Astrocyte (in vitro differentiated cells and primary cell): Measurements from ENCODE around the gene OSBP. TPM values are rescaled to one million over a fixed set of nuclear protein-coding genes. Genes with fewer than 3 reads are reported as not detected.

ENCODE experiments used
- DNase-seq: peaks from one replicate; pipeline ENCODE4 v3.0.0-alpha.2; 2010; ENCODE audit warnings: low read depth
- FAIRE-seq: peaks from 2 replicates; lab custom pipeline; 2011; peaks lifted over from hg19 to GRCh38; lab: Jason Lieb, UNC
- H2AFZ ChIP-seq: 2 replicates; pipeline ENCODE4 v1.6.0; 2012; ENCODE audit warnings: low read depth, low read length, inconsistent platforms
- H3K27ac ChIP-seq: 2 replicates; pipeline ENCODE4 v1.5.1; 2011; ENCODE audit warnings: low read depth, low read length, inconsistent platforms
- H3K27me3 ChIP-seq: 2 replicates; pipeline ENCODE4 v1.6.0; 2011; ENCODE audit warnings: low read length, inconsistent platforms; ENCODE audit not compliant: insufficient read depth
- H3K36me3 ChIP-seq: 2 replicates; pipeline ENCODE4 v1.5.1; 2011; ENCODE audit warnings: low read length, inconsistent platforms; ENCODE audit not compliant: insufficient read depth
- H3K4me1 ChIP-seq: 2 replicates; pipeline ENCODE4 v1.5.1; 2011; ENCODE audit warnings: low read length, inconsistent platforms; ENCODE audit not compliant: insufficient read depth
- H3K4me2 ChIP-seq: 2 replicates; pipeline ENCODE4 v1.6.0; 2012; ENCODE audit warnings: low read length, inconsistent platforms
- H3K4me3 ChIP-seq: 2 replicates; pipeline ENCODE4 v1.5.1; 2011; ENCODE audit warnings: low read depth, mild to moderate bottlenecking, low read length, inconsistent platforms; ENCODE audit not compliant: insufficient read depth
- H3K79me2 ChIP-seq: 2 replicates; pipeline ENCODE4 v1.6.0; 2012; ENCODE audit warnings: mild to moderate bottlenecking, low read length, inconsistent platforms; ENCODE audit not compliant: insufficient read depth
- H3K9ac ChIP-seq: 2 replicates; pipeline ENCODE4 v1.6.0; 2012; ENCODE audit warnings: mild to moderate bottlenecking, low read length, inconsistent platforms
- H3K9me3 ChIP-seq: 2 replicates; pipeline ENCODE4 v1.5.1; 2012; ENCODE audit warnings: low read depth, mild to moderate bottlenecking, low read length, inconsistent platforms; ENCODE audit not compliant: insufficient read depth
- H4K20me1 ChIP-seq: 2 replicates; pipeline ENCODE4 v1.6.0; 2012; ENCODE audit warnings: low read length, inconsistent platforms; ENCODE audit not compliant: insufficient read depth
- H3K27ac Mint-ChIP-seq: one replicate; pipeline ENCODE4 v1.8.0; 2021; ENCODE audit warnings: mild to moderate bottlenecking, mixed read lengths; ENCODE audit not compliant: unreplicated experiment
- H3K27me3 Mint-ChIP-seq: one replicate; pipeline ENCODE4 v1.8.0; 2021; ENCODE audit warnings: low read depth, mixed read lengths; ENCODE audit not compliant: unreplicated experiment
- H3K36me3 Mint-ChIP-seq: one replicate; pipeline ENCODE4 v1.8.0; 2021; ENCODE audit warnings: low read depth, mixed read lengths; ENCODE audit not compliant: unreplicated experiment
- H3K4me1 Mint-ChIP-seq: one replicate; pipeline ENCODE4 v1.8.0; 2021; ENCODE audit warnings: low read depth, mixed read lengths; ENCODE audit not compliant: unreplicated experiment
- H3K4me3 Mint-ChIP-seq: one replicate; pipeline ENCODE4 v1.8.0; 2021; ENCODE audit warnings: mild to moderate bottlenecking, moderate library complexity, mixed read lengths; ENCODE audit not compliant: unreplicated experiment
- H3K9me3 Mint-ChIP-seq: one replicate; pipeline ENCODE4 v1.8.0; 2021; ENCODE audit warnings: mild to moderate bottlenecking, mixed read lengths; ENCODE audit not compliant: unreplicated experiment
- EZH2 ChIP-seq: IDR thresholded peaks from 2 replicates; pipeline ENCODE4 v1.6.1; 2012; ENCODE audit warnings: mild to moderate bottlenecking, low read length, inconsistent platforms; ENCODE audit not compliant: insufficient read depth
- total RNA-seq: library from RNA; stranded (reverse); gene quantifications from 2 replicates; pipeline ENCODE4 v1.2.1, GENCODE V29; 2021
- TF ChIP-seq, protein P1 (sequence below): IDR thresholded peaks from 2 replicates; pipeline ENCODE4 v1.5.1; 2011; ENCODE audit warnings: low read depth, mild to moderate bottlenecking, inconsistent platforms, low read length, moderate library complexity; ENCODE audit not compliant: insufficient read depth

OSBP gene
- total RNA-seq, 1 donor from 2014 or later: 48.6 TPM

DNA sequence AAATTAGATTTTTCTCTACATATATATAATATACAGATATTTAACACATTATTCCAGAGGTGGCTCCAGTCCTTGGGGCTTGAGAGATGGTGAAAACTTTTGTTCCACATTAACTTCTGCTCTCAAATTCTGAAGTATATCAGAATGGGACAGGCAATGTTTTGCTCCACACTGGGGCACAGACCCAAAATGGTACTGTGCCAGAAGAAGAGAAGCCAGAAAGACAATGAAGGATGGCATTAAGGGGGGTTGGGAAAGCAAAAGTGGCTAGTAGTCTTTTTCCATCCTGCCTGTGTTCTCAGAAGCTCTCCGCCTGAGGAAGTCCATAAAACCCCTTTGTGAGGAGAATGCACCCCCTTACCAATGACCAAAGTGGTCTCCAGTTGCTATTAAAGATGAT, 40.1 kb downstream of the OSBP start:
- Histone ChIP-seq H3K4me3 (no peak overlapping the region), H3K79me2 (no peaks in the 10 kb centered on the region), H2AFZ (no peak overlapping the region), H3K4me2 (no peak overlapping the region), H3K9me3 (no peaks in the 10 kb centered on the region), H3K9ac (no peak overlapping the region), H3K36me3 (peaks cover 32% of the 10 kb centered on the region), H4K20me1 (peaks cover 3% of the 10 kb centered on the region), H3K4me1 (peaks cover 9% of the 10 kb centered on the region), H3K27ac (no peak overlapping the region), H3K27me3 (no peaks in the 10 kb centered on the region)
- H3K4me1 Mint-ChIP-seq: peaks cover 20% of the 10 kb centered on the region
- no peak for FAIRE-seq
- no peak overlapping the region for H3K27ac Mint-ChIP-seq
- TF ChIP-seq, protein P1, sequence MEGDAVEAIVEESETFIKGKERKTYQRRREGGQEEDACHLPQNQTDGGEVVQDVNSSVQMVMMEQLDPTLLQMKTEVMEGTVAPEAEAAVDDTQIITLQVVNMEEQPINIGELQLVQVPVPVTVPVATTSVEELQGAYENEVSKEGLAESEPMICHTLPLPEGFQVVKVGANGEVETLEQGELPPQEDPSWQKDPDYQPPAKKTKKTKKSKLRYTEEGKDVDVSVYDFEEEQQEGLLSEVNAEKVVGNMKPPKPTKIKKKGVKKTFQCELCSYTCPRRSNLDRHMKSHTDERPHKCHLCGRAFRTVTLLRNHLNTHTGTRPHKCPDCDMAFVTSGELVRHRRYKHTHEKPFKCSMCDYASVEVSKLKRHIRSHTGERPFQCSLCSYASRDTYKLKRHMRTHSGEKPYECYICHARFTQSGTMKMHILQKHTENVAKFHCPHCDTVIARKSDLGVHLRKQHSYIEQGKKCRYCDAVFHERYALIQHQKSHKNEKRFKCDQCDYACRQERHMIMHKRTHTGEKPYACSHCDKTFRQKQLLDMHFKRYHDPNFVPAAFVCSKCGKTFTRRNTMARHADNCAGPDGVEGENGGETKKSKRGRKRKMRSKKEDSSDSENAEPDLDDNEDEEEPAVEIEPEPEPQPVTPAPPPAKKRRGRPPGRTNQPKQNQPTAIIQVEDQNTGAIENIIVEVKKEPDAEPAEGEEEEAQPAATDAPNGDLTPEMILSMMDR: no peak
- no peak for TF ChIP-seq EZH2
- H3K36me3 Mint-ChIP-seq: peaks cover 39% of the 10 kb centered on the region
- H3K4me3 Mint-ChIP-seq: no peak overlapping the region
- H3K9me3 Mint-ChIP-seq: no peaks in the 10 kb centered on the region
- no peak for DNase-seq
- no peaks in the 10 kb centered on the region for H3K27me3 Mint-ChIP-seq

DNA sequence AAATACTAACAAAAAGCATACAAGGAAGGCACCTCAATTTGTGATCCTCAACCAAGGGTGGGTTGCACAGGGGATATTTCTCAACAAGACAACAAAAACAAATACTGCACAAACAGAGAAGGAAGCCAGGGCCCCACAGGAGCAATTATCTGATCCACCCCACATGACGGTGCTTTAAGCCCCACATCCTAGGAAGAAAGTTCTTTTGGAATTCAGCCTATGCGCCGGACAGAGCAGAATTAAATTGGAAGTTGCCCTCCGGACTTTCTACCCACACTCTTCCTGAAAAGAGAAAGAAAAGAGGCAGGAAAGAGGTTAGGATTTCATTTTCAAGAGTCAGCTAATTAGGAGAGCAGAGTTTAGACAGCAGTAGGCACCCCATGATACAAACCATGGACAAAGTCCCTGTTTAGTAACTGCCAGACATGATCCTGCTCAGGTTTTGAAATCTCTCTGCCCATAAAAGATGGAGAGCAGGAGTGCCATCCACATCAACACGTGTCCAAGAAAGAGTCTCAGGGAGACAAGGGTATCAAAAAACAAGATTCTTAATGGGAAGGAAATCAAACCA, 40.6 kb downstream of the OSBP start:
- DNase-seq (no peak), FAIRE-seq (no peak)
- Mint-ChIP-seq H3K36me3 (peaks cover 35% of the 10 kb centered on the region), H3K4me3 (no peak overlapping the region), H3K27ac (peak overlapping the region; percentile 83), H3K4me1 (peaks cover 20% of the 10 kb centered on the region), H3K9me3 (no peaks in the 10 kb centered on the region), H3K27me3 (no peaks in the 10 kb centered on the region)
- Histone ChIP-seq H4K20me1 (peaks cover 3% of the 10 kb centered on the region), H2AFZ (no peak overlapping the region), H3K27ac (no peak overlapping the region), H3K4me2 (no peak overlapping the region), H3K9ac (no peak overlapping the region), H3K4me1 (peaks cover 9% of the 10 kb centered on the region), H3K79me2 (no peaks in the 10 kb centered on the region), H3K9me3 (no peaks in the 10 kb centered on the region), H3K4me3 (no peak overlapping the region), H3K27me3 (no peaks in the 10 kb centered on the region), H3K36me3 (peaks cover 27% of the 10 kb centered on the region)
- no peak for TF ChIP-seq EZH2

DNA sequence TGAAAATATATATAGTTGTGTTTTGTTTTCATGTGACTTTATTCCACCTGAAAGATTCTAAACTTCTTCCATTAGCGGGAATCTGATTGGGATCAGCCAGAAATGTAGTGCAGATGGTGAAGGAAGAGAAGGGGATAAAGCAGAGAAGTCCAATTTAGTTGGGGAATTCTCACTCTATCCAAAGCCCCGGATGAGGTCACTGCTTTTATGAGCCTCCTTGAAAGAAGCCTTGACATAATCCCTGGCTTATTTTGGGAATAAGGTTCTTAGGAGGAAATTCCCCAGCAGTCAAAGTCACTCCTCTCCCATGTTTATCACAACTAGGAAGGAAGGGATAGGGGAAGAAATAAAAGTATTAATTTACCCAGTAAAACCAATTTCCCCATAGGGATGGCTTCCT, 41.1 kb downstream of the OSBP start:
- no peak overlapping the region for H3K4me3 Mint-ChIP-seq
- H3K9ac ChIP-seq: no peak overlapping the region

More for the DNA sequence above, 41.1 kb downstream of the OSBP start:
- H3K36me3 Mint-ChIP-seq: peaks cover 30% of the 10 kb centered on the region
- H3K27me3 ChIP-seq: no peaks in the 10 kb centered on the region
- no peak overlapping the region for H3K4me2 ChIP-seq
- TF ChIP-seq EZH2: no peak
- TF ChIP-seq, protein P1: no peak
- no peak overlapping the region for H2AFZ ChIP-seq
- H3K4me3 ChIP-seq: no peak overlapping the region
- peaks cover 3% of the 10 kb centered on the region for H4K20me1 ChIP-seq
- H3K27ac ChIP-seq: no peak overlapping the region
- no peaks in the 10 kb centered on the region for H3K79me2 ChIP-seq
- no peak for FAIRE-seq
- H3K36me3 ChIP-seq: peaks cover 24% of the 10 kb centered on the region
- peaks cover 9% of the 10 kb centered on the region for H3K4me1 ChIP-seq
- H3K4me1 Mint-ChIP-seq: peaks cover 20% of the 10 kb centered on the region
- H3K27me3 Mint-ChIP-seq: no peaks in the 10 kb centered on the region
- H3K27ac Mint-ChIP-seq: peak overlapping the region; percentile 83
- no peaks in the 10 kb centered on the region for H3K9me3 ChIP-seq
- peak; percentile 23 for DNase-seq
- H3K9me3 Mint-ChIP-seq: no peaks in the 10 kb centered on the region
